Activated CD4-positive, CD25-positive, alpha-beta regulatory T cell treated with anti-CD3 and anti-CD28 coated beads, Interleukin-2, amount 50 U/mL, for 16 hours (primary cell): ENCODE data around the gene MIEF2.

Experiments
- DNase-seq: peaks from one replicate; pipeline ENCODE4 v3.0.0-alpha.2; 2020; ENCODE audit warnings: low read depth, low spot score

MIEF2 gene

DNA sequence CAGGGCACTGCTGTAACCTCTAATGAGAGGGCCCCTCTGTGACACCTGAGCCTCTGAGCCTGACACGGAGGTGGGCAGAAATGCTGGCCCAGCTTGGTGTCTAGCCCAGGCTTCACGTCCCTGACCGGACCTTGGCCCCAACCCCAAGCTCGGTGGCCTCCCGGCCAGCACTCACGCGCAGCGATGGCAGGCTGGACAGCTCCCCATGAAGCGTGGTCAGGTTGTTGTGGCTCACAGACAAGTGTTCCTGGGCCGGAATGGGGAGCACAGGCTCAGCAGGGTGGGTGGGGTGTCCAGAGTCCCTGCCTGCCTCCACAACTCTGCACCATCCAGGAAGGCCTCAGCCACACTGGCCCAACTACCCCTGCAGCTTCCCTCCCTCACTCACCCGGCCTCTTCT lies 4.1 kb upstream of the MIEF2 start:
- no peak for DNase-seq

GRCh38 chr17:18256776-18257175 lies 3.7 kb upstream of the MIEF2 start:
- DNase-seq = no peak

GRCh38 chr17:18257268-18257981 lies 3.0 kb upstream of the MIEF2 start:
- DNase-seq = no peak

GRCh38 chr17:18257982-18258355 lies 2.5 kb upstream of the MIEF2 start:
- no peak for DNase-seq

- DNase-seq = peak; percentile 38
These were observed 2.0 kb upstream of the MIEF2 start, which contains the start of gene FLII for GRCh38 chr17:18258356-18259038. TSS of gene FLII (minus strand) at chr17:18258738. CDS start at chr17:18258690, 48 bp downstream.

DNA sequence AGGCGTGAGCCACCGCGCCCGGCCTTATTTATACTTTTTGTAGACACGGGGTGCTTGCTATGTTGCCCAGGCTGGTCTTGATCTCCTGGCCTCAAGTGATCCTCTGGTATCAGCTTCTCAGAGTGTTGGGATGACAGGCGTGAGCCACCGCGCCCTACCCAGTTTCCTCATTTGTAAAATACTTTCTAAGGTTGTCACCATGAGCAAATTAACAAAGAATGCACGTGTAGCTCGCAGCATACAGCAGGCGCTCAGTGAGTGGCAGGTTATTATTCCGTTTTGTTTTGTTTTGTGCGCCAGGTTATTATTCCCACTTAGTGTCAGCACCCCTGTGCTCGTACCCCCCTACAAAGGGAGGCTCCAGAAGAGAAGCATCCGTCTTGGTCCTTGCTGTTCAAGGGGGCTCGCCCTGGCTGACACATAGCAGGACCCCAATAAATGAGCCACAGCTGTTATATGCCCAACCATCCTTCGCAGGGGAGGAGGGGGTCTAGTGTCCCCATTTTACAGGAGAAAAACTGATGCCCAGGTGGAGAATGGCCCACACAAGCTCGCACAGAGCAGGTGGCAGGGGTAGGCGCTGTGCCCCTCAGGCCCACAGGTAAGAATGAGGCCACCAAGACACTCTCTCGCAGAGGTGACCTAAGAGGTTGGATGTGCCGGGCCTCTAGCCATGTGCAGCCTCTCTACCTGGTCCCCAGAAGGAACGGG lies 686 bp upstream of the MIEF2 start:
- no peak for DNase-seq

DNA sequence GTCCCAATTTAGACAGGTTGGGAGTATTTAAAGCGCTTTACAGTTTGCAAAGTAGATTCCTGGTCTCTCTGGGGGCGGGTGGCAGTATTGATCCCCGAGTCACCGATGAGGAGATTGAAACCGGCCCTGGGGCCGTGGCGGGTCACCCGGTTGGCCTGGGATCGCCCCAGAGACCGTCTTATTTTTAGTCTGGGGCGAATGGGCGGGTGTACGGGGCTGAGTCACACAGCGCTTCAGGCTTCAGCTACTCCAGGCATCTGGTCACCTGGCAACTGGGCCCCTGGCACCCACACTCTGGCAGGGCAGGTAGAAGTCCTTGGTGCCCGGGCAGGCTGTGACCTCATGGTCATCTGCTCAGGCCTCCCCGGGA lies 669 bp downstream of the MIEF2 start:
- no peak for DNase-seq

- DNase-seq = no peak
These were observed 1.2 kb downstream of the MIEF2 start for GRCh38 chr17:18261659-18262058.

DNA sequence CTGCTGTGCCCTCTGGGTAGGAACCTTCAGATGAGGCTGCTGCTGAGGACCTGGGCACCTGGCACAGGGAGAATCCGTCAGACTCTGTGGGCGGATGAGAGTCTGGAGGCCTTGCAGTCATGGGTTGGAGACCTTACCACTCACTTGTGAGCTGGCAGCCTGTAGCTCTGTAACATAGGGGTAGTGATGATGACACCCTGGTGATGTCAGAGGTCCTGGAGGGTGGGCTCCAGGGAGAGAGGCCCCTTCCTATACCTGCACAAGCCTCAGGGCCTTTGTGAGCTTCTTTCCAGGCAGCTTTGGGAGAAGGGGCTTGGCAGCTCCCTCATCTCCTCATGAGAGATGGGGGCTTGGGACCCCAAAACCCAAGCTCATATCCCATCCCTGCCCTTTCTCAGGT lies 1.6 kb downstream of the MIEF2 start:
- DNase-seq = no peak

GRCh38 chr17:18262641-18263040 lies 2.2 kb downstream of the MIEF2 start:
- DNase-seq = no peak

- no peak for DNase-seq
These were observed 3.6 kb downstream of the MIEF2 start for GRCh38 chr17:18263885-18264682.

DNA sequence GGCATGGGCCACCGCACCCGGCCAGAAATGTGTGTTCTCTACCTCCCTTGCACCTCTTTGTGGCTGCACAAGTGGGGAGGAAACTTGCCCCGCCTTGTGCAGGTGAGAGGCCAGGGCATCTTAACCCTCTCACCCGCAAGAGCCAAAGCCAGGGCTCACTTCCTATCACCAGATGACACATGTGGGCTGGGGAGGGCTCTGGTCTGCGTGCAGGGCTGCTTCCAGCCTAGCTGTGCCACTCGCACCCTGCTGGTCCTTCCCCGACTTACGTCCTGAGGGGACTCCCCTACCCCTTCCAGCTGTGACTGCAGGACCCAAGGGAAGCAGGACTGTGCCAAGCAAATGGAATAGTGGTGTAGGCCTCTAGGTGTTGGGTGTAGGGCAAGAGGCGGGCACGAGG lies 6.9 kb downstream of the MIEF2 start:
- DNase-seq = no peak

GRCh38 chr17:18267927-18268711 lies 7.7 kb downstream of the MIEF2 start:
- no peak for DNase-seq

- no peak for DNase-seq
These were observed 9.8 kb downstream of the MIEF2 start for GRCh38 chr17:18270046-18270931.

DNA sequence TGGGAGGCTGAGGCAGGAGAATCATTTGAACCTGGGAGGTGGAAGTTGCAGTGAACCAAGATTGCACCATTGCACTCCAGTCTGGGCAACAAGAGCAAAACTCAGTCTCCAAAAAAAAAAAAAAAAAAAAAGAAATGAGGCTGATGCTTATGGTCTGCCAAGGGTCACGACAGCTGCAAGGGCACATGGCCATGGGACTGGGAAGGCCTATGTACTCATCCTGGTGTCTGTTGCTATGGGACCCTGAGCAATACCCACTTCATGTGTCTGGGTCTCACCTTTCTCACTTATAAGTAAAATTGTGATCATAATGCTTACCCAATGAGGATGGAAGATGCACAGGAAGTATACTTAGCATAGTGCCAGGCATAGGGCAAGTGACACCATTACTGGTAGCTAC lies 16.6 kb downstream of the MIEF2 start:
- DNase-seq = no peak

DNA sequence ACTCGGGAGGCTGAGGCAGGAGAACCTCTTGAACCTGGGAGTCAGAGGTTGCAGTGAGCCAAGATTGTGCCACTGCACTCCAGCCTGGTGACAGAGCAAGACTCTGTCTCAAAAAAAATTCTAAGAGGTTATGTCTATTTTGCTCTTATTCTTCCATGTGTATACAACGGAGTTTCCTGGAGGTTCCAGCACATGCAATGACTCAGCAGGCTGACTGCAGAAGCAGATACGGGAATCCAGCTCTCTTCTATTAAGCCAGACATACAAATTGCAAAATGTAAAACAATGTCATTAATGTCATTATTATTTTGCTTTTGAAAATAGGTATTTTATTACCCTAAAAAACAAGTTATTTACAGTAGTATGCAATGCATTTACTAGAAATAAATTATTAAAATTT lies 18.4 kb downstream of the MIEF2 start:
- no peak for DNase-seq

GRCh38 chr17:18280249-18280648 lies 19.8 kb downstream of the MIEF2 start:
- no peak for DNase-seq

GRCh38 chr17:18280766-18281371 lies 20.4 kb downstream of the MIEF2 start:
- no peak for DNase-seq

DNA sequence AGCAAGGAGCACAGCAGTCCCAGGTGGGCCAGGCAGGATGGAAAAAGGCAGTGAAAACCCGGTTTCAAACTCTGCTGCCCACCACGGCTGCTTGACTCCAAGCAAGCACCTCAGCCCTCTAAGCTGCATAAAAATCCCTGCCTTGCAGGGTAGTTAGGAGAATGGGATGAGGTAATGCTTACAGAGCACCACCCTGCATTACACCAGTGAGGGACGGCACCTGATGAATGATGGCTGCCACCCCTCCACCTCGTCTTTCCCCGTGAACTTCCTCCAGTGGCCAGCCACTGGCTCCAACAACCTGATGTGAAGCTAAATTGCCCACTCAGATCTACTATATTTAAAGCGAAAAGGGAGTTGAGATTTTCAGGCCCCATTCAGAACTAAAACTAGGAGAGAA lies 21.3 kb downstream of the MIEF2 start:
- no peak for DNase-seq

GRCh38 chr17:18285296-18285695 lies 24.8 kb downstream of the MIEF2 start:
- no peak for DNase-seq
